GM12878 (cell line): Measurements from ENCODE around the gene NCMAP. TPM values are rescaled to one million over a fixed set of nuclear protein-coding genes. Genes with fewer than 3 reads are reported as not detected.

Experiments
- ATAC-seq: fragments of 200-7000 bp; cut with Tn5 transposase; 3 replicates; pipeline ENCODE4 v1.9.1; 2020; ENCODE audit warnings: mild to moderate bottlenecking, moderate library complexity
- BruUV-seq: library from RNA; stranded (reverse); fragments of 400-500 nt; replicated peaks from 2 replicates; lab custom pipeline; 2021; lab: Mats Ljungman, UMichigan
- CTCF ChIA-PET: fragments of 300-600 bp; sonication (Branson Sonifier 250); formaldehyde crosslinking; extraction: SDS; loops from one replicate; lab custom pipeline; 2021; ENCODE audit warnings: inconsistent platforms; lab: Yijun Ruan, JAX
- POLR2A ChIA-PET: fragments of 350-600 bp; formaldehyde crosslinking; extraction: SDS; loops from one replicate; lab custom pipeline; 2021; ENCODE audit warnings: inconsistent platforms; lab: Charles Lee
- RAD21 ChIA-PET: fragments of 300-600 bp; sonication (Branson Sonifier 250); formaldehyde crosslinking; loops from one replicate; lab custom pipeline; 2023; ENCODE audit warnings: antibody characterized with exemption; ENCODE audit not compliant: unreplicated experiment; lab: Charles Lee
- SMC1A ChIA-PET: fragments of 300-600 bp; sonication (Branson Sonifier 250); formaldehyde crosslinking; loops from one replicate; lab custom pipeline; 2023; ENCODE audit not compliant: unreplicated experiment, uncharacterized antibody; lab: Charles Lee
- DNase-seq: peaks from one replicate; pipeline ENCODE4 v3.0.0-alpha.2; 2011; ENCODE audit warnings: low read depth, low spot score
- FAIRE-seq: peaks from 3 replicates; lab custom pipeline; 2011; peaks lifted over from hg19 to GRCh38; lab: Jason Lieb, UNC
- H2AFZ ChIP-seq: 2 replicates; pipeline ENCODE4 v1.6.0; 2011; ENCODE audit warnings: low read depth, low read length, control low read depth; ENCODE audit not compliant: control insufficient read depth
- H3K27ac ChIP-seq: 2 replicates; pipeline ENCODE4 v1.5.1; 2011; ENCODE audit warnings: control low read depth; ENCODE audit not compliant: control insufficient read depth, insufficient read depth
- H3K27me3 ChIP-seq, 2 experiments: replicated peaks in 1 of 2; 2 replicates each; pipeline versions ENCODE4 v1.6.0 to v1.6.1; 2011; ENCODE audit warnings: low read length in 1 of 2; ENCODE audit not compliant: control insufficient read depth in 2 of 2, insufficient read depth in 2 of 2
- H3K36me3 ChIP-seq, 2 experiments: 2 replicates each; pipeline ENCODE4 v1.5.1; 2011; ENCODE audit warnings: low read length in 1 of 2; ENCODE audit not compliant: control insufficient read depth in 2 of 2, insufficient read depth in 2 of 2
- H3K4me1 ChIP-seq: 2 replicates; pipeline ENCODE4 v1.6.1; 2011; ENCODE audit warnings: mild to moderate bottlenecking, low read length, moderate library complexity, mixed read lengths; ENCODE audit not compliant: control insufficient read depth, insufficient read depth
- H3K4me2 ChIP-seq: 2 replicates; pipeline ENCODE4 v1.6.0; 2011; ENCODE audit warnings: control low read depth; ENCODE audit not compliant: control insufficient read depth, insufficient read depth
- H3K4me3 ChIP-seq: fragments of 200-600 bp; sonication (generic); 2 replicates; pipeline ENCODE4 v1.5.1; 2016
- H3K79me2 ChIP-seq: 2 replicates; pipeline ENCODE4 v1.6.0; 2011; ENCODE audit warnings: low read length; ENCODE audit not compliant: control insufficient read depth, insufficient read depth
- H3K9ac ChIP-seq: 2 replicates; pipeline ENCODE4 v1.8.0; 2011; ENCODE audit warnings: low read length, control low read depth, mixed read lengths; ENCODE audit not compliant: control insufficient read depth, insufficient read depth
- H3K9me3 ChIP-seq: replicated peaks from 3 replicates; pipeline ENCODE4 v1.5.1; 2011; ENCODE audit warnings: mild to moderate bottlenecking, low read length; ENCODE audit not compliant: control insufficient read depth, insufficient read depth
- H4K20me1 ChIP-seq: 2 replicates; pipeline ENCODE4 v1.6.0; 2011; ENCODE audit not compliant: control insufficient read depth, insufficient read depth
- ATF3 ChIP-seq: IDR thresholded peaks from 2 replicates; pipeline ENCODE4 v1.6.1; 2011; ENCODE audit warnings: low read depth, mild to moderate bottlenecking, low read length, moderate library complexity, borderline replicate concordance; ENCODE audit errors: extremely low read depth
- CREB1 ChIP-seq: IDR thresholded peaks from 2 replicates; pipeline ENCODE4 v1.6.1; 2012; ENCODE audit warnings: low read depth, mild to moderate bottlenecking, inconsistent platforms
- CREM ChIP-seq: IDR thresholded peaks from 2 replicates; pipeline ENCODE4 v1.6.1; 2014; ENCODE audit warnings: antibody characterized with exemption, low read depth
- FOXK2 ChIP-seq: fragments of 450-650 bp; IDR thresholded peaks from 2 replicates; pipeline ENCODE4 v1.6.1; 2017; ENCODE audit warnings: mild to moderate bottlenecking, moderate library complexity
- RBBP5 ChIP-seq: fragments of 200-600 bp; sonication (generic); conservative IDR thresholded peaks from 2 replicates; pipeline ENCODE4 v1.6.1; 2016
- RELA ChIP-seq: fragments of 450-650 bp; IDR thresholded peaks from 2 replicates; pipeline ENCODE4 v1.8.0; 2014; ENCODE audit warnings: borderline replicate concordance; ENCODE audit not compliant: partially characterized antibody
- SREBF1 ChIP-seq: IDR thresholded peaks from 2 replicates; pipeline ENCODE4 v1.6.1; 2012; ENCODE audit warnings: mild to moderate bottlenecking, low read length
- YBX1 ChIP-seq: fragments of 450-650 bp; IDR thresholded peaks from 2 replicates; pipeline ENCODE4 v1.6.1; 2016; ENCODE audit warnings: antibody characterized with exemption
- ZNF622 ChIP-seq: fragments of 450-650 bp; IDR thresholded peaks from 2 replicates; pipeline ENCODE4 v1.6.1; 2017; ENCODE audit warnings: mild to moderate bottlenecking, inconsistent platforms
- WGBS: methylation state at CpG from one replicate; pipeline ENCODE4 v1.1.6; 2016; ENCODE audit warnings: low lambda C conversion rate; ENCODE audit not compliant: insufficient replicate concordance, insufficient coverage; ENCODE audit errors: missing lambda C conversion rate; 5-methylcytosine and 5-hydroxymethylcytosine counted together
- in situ Hi-C: fragments of 300-500 bp; cut with MboI; formaldehyde crosslinking; loops from 9 replicates; pipeline ENCODE4 v1.14.3; 2018; ENCODE audit warnings: mixed read lengths
- intact Hi-C: fragments of 100-400 bp; cut with micrococcal nuclease; formaldehyde crosslinking; loops from one replicate; pipeline ENCODE4 v1.14.2; 2022; ENCODE audit not compliant: unreplicated experiment
- polyA plus RNA-seq, 11 experiments: library from polyadenylated mRNA; depleted of rRNA in 4 of 11; unstranded in 6 of 11; stranded (reverse) in 5 of 11; fragments of >200 nt; fragmentation: Nextera tagmentation in 4 of 11; fragmentation: Illumina TruSeq in 1 of 11; extraction: Ambion mirVana in 4 of 11; extraction: Trizol in 1 of 11; gene quantifications; 1 replicate in 1 of 11; 2 replicates in 10 of 11; pipeline versions ENCODE4 v1.2.1 to v1.2.3, GENCODE V29; 2011 to 2016; ENCODE audit warnings: inconsistent platforms in 2 of 11, missing spikeins in 2 of 11, low read depth in 1 of 11
- total RNA-seq, 4 experiments: library from RNA; depleted of rRNA in 3 of 4; stranded (reverse); fragments of >200 nt in 3 of 4; fragmentation: Illumina TruSeq in 1 of 4; extraction: Trizol in 1 of 4; gene quantifications; 2 replicates each; pipeline versions ENCODE4 v1.2.1 to v1.2.3, GENCODE V29; 2013 to 2021
- TF ChIP-seq, protein P1 (sequence below): IDR thresholded peaks from 2 replicates; pipeline ENCODE4 v1.6.1; 2011; ENCODE audit warnings: borderline replicate concordance, low read depth, mild to moderate bottlenecking, moderate library complexity, low read length; ENCODE audit not compliant: insufficient read depth, poor library complexity, severe bottlenecking
- TF ChIP-seq, protein P2 (sequence below): fragments of 150-350 bp; IDR thresholded peaks from 2 replicates; pipeline ENCODE4 v1.6.1; 2014; ENCODE audit warnings: mild to moderate bottlenecking, low read depth, low read length
- TF ChIP-seq, protein P3 (sequence below): IDR thresholded peaks from 2 replicates; pipeline ENCODE4 v1.6.1; 2011; ENCODE audit warnings: mild to moderate bottlenecking, low read depth, low read length, moderate library complexity; ENCODE audit not compliant: insufficient replicate concordance
- TF ChIP-seq, protein P4 (sequence below): fragments of 450-650 bp; IDR thresholded peaks from 2 replicates; pipeline ENCODE4 v1.6.1; 2017; ENCODE audit warnings: mild to moderate bottlenecking, moderate library complexity

NCMAP gene
- total and polyA plus RNA-seq, 10 of the 15 experiments (the other 5 are each of a cell fraction or from before 2014, with no cell fraction given): not detected

DNA sequence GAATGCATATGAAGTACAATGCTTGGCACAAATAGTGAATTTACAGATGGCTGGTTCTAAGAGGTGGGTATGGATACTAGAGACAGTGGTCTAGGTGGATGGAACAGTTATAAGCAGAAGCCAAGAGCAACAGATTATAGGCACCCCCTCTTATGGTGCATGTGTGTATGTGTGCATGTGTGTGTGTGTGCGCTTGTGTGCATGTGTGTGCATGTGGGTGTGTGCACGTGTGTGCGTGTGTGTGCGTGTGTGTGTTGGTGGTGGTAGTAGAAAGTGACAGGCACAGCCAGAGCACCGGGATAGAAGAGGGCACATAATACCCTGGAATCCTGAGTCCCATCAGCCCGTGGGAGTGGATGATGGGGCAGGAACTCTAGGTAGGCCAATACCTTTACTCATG is 1.3 kb downstream of the NCMAP start:
- 81% methylated on average over 6 of the region's 6 CpGs for WGBS
- no peaks in the 10 kb centered on the region for H4K20me1 ChIP-seq
- no peaks in the 10 kb centered on the region for H3K79me2 ChIP-seq
- no peak overlapping the region for H2AFZ ChIP-seq
- in situ Hi-C loops: no loop called here
- SMC1A ChIA-PET: no interaction called here
- no peak overlapping the region for H3K9ac ChIP-seq
- no peak for ATAC-seq
- POLR2A ChIA-PET: no interaction called here
- H3K4me3 ChIP-seq: no peak overlapping the region
- no TSS peak for BruUV-seq
- H3K4me1 ChIP-seq: no peaks in the 10 kb centered on the region
- intact Hi-C loops: no loop called here
- RAD21 ChIA-PET: no interaction called here
- H3K27me3 ChIP-seq: peaks cover 8 to 9% of the 10 kb centered on the region in 2 experiments
- TF ChIP-seq SREBF1 (no peak), FOXK2 (no peak), YBX1 (no peak), ATF3 (no peak), CREM (no peak), RBBP5 (no peak), CREB1 (no peak), ZNF622 (no peak), RELA (no peak)
- TF ChIP-seq, protein P1, sequence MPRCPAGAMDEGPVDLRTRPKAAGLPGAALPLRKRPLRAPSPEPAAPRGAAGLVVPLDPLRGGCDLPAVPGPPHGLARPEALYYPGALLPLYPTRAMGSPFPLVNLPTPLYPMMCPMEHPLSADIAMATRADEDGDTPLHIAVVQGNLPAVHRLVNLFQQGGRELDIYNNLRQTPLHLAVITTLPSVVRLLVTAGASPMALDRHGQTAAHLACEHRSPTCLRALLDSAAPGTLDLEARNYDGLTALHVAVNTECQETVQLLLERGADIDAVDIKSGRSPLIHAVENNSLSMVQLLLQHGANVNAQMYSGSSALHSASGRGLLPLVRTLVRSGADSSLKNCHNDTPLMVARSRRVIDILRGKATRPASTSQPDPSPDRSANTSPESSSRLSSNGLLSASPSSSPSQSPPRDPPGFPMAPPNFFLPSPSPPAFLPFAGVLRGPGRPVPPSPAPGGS: peak; percentile 92
- TF ChIP-seq, protein P2, sequence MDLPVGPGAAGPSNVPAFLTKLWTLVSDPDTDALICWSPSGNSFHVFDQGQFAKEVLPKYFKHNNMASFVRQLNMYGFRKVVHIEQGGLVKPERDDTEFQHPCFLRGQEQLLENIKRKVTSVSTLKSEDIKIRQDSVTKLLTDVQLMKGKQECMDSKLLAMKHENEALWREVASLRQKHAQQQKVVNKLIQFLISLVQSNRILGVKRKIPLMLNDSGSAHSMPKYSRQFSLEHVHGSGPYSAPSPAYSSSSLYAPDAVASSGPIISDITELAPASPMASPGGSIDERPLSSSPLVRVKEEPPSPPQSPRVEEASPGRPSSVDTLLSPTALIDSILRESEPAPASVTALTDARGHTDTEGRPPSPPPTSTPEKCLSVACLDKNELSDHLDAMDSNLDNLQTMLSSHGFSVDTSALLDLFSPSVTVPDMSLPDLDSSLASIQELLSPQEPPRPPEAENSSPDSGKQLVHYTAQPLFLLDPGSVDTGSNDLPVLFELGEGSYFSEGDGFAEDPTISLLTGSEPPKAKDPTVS: no peak
- TF ChIP-seq, protein P3, sequence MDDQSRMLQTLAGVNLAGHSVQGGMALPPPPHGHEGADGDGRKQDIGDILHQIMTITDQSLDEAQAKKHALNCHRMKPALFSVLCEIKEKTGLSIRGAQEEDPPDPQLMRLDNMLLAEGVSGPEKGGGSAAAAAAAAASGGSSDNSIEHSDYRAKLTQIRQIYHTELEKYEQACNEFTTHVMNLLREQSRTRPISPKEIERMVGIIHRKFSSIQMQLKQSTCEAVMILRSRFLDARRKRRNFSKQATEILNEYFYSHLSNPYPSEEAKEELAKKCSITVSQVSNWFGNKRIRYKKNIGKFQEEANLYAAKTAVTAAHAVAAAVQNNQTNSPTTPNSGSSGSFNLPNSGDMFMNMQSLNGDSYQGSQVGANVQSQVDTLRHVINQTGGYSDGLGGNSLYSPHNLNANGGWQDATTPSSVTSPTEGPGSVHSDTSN: peak; percentile 38
- TF ChIP-seq, protein P4, sequence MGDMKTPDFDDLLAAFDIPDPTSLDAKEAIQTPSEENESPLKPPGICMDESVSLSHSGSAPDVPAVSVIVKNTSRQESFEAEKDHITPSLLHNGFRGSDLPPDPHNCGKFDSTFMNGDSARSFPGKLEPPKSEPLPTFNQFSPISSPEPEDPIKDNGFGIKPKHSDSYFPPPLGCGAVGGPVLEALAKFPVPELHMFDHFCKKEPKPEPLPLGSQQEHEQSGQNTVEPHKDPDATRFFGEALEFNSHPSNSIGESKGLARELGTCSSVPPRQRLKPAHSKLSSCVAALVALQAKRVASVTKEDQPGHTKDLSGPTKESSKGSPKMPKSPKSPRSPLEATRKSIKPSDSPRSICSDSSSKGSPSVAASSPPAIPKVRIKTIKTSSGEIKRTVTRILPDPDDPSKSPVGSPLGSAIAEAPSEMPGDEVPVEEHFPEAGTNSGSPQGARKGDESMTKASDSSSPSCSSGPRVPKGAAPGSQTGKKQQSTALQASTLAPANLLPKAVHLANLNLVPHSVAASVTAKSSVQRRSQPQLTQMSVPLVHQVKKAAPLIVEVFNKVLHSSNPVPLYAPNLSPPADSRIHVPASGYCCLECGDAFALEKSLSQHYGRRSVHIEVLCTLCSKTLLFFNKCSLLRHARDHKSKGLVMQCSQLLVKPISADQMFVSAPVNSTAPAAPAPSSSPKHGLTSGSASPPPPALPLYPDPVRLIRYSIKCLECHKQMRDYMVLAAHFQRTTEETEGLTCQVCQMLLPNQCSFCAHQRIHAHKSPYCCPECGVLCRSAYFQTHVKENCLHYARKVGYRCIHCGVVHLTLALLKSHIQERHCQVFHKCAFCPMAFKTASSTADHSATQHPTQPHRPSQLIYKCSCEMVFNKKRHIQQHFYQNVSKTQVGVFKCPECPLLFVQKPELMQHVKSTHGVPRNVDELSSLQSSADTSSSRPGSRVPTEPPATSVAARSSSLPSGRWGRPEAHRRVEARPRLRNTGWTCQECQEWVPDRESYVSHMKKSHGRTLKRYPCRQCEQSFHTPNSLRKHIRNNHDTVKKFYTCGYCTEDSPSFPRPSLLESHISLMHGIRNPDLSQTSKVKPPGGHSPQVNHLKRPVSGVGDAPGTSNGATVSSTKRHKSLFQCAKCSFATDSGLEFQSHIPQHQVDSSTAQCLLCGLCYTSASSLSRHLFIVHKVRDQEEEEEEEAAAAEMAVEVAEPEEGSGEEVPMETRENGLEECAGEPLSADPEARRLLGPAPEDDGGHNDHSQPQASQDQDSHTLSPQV: no peak
- no peak for DNase-seq
- no peaks in the 10 kb centered on the region for H3K36me3 ChIP-seq
- CTCF ChIA-PET: interaction anchor here (1.5 kb wide), 1 partner anchor 30 kb away, joined by 3 read pairs; no protein-coding TSS in a partner anchor
- no peaks in the 10 kb centered on the region for H3K9me3 ChIP-seq
- H3K27ac ChIP-seq: no peak overlapping the region
- H3K4me2 ChIP-seq: no peak overlapping the region
- no peak for FAIRE-seq
